SJSA1 (cell line): Measurements from ENCODE around the gene ITPR2. TPM values are rescaled to one million over a fixed set of nuclear protein-coding genes. Genes with fewer than 3 reads are reported as not detected.

Source experiments
- DNase-seq, 2 experiments: peaks; one replicate each; pipeline ENCODE4 v3.0.0-alpha.2; 2015 to 2020; ENCODE audit warnings: low spot score in 2 of 2, low read depth in 1 of 2
- H3K27ac ChIP-seq: fragments of 250-450 bp; sonication (Bioruptor Pico); 2 replicates; pipeline ENCODE4 v1.5.1; 2020; ENCODE audit warnings: mild to moderate bottlenecking, moderate library complexity
- H3K27me3 ChIP-seq: fragments of 250-450 bp; sonication (Bioruptor Pico); replicated peaks from 2 replicates; pipeline ENCODE4 v1.5.1; 2020; ENCODE audit warnings: mild to moderate bottlenecking, moderate library complexity
- H3K36me3 ChIP-seq: fragments of 250-450 bp; sonication (Bioruptor Pico); 2 replicates; pipeline ENCODE4 v1.5.1; 2020; ENCODE audit warnings: mild to moderate bottlenecking
- H3K4me1 ChIP-seq: fragments of 250-450 bp; sonication (Bioruptor Pico); replicated peaks from 2 replicates; pipeline ENCODE4 v1.6.1; 2021; ENCODE audit warnings: mild to moderate bottlenecking
- H3K4me3 ChIP-seq: fragments of 250-450 bp; sonication (Bioruptor Pico); 2 replicates; pipeline ENCODE4 v1.5.1; 2020; ENCODE audit warnings: mild to moderate bottlenecking
- H3K9me3 ChIP-seq: fragments of 250-450 bp; sonication (Bioruptor Pico); replicated peaks from 2 replicates; pipeline ENCODE4 v1.5.1; 2020; ENCODE audit warnings: mild to moderate bottlenecking
- total RNA-seq: library from RNA; depleted of rRNA; stranded (reverse); fragments of >200 nt; shearing (Covaris generic); gene quantifications from 2 replicates; pipeline ENCODE4 v1.2.3, GENCODE V29; 2014

Gene ITPR2
- total RNA-seq, 1 experiment from 2014 or later, result 82.3 TPM

GRCh38 chr12:26861690-26862089 is 28.7 kb upstream of the ITPR2 start:
- Histone ChIP-seq H3K27me3 (no peaks in the 10 kb centered on the region), H3K27ac (no peak overlapping the region), H3K4me1 (no peaks in the 10 kb centered on the region), H3K4me3 (no peak overlapping the region), H3K36me3 (no peaks in the 10 kb centered on the region), H3K9me3 (no peaks in the 10 kb centered on the region)
- DNase-seq, result no peak

- H3K27ac ChIP-seq, result no peak overlapping the region
- no peak for DNase-seq
- no peaks in the 10 kb centered on the region for H3K9me3 ChIP-seq
- no peaks in the 10 kb centered on the region for H3K36me3 ChIP-seq
- no peak overlapping the region for H3K4me3 ChIP-seq
- no peaks in the 10 kb centered on the region for H3K27me3 ChIP-seq
- H3K4me1 ChIP-seq, result no peaks in the 10 kb centered on the region
These were observed 24.6 kb upstream of the ITPR2 start for GRCh38 chr12:26857465-26858176.

DNA sequence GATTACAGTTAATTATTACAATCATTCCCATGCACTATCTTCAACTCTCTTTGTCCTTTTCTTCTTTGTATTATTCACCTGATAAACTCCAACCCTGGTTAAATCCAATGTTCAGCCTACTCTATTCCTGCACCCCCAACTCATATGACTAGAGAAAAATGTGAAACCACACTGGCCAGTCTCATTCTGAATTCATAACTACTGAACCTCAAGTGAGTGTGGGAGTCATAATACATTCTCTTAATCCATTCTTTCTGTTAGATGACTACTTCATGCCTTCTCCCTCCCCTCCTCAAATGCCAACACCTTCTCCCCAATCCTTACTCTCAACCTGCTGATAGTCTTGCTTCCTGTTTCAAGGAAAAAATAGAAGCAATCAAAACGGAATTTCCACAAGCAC is 22.3 kb upstream of the ITPR2 start:
- H3K9me3 ChIP-seq, result no peaks in the 10 kb centered on the region
- H3K27me3 ChIP-seq, result 0 out of 2 replicates have a peak, but pooled peaks cover 4% of the 10 kb centered on the region
- no peaks in the 10 kb centered on the region for H3K36me3 ChIP-seq
- H3K4me1 ChIP-seq, result no peaks in the 10 kb centered on the region
- no peak for DNase-seq
- H3K27ac ChIP-seq, result no peak overlapping the region
- H3K4me3 ChIP-seq, result no peak overlapping the region

GRCh38 chr12:26854031-26854390 is 21.0 kb upstream of the ITPR2 start:
- Histone ChIP-seq H3K36me3 (no peaks in the 10 kb centered on the region), H3K9me3 (no peaks in the 10 kb centered on the region), H3K27me3 (0 out of 2 replicates have a peak, but pooled peaks cover 4% of the 10 kb centered on the region), H3K4me3 (no peak overlapping the region), H3K27ac (no peak overlapping the region), H3K4me1 (no peaks in the 10 kb centered on the region)
- DNase-seq, result no peak

DNA sequence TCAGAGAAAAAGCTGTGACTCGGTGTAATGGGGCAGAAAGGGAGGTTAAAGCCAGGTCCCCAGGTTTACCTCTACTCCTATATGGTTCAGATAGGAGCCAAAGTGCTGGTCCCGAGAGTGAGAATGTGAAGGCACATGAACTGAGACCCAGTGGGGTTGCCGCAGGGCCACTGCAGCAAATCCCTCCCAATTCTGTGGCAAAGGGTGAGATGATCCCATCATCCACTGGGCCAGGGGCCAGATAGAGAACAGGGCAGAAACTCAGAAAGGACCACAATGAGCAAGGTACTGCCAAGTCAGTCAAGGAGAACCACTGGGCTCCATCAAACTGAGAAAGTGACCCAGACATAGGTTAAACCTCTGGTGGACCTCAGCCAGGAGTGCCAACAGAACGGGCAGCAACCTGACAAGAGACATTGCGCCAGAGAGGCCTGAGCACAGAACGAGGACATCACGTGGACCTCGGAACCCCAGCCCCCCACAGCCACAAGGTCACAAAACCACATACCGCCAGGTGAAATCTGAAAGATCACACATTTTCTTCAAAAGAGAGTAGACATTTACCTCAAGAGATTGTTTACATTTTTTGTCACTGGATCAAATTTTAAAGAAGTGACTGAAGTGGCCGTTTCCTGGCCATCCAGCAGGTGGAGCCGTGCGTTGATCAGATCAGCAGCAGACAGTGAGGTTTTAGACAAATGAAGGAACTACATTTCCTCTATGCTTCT is 20.5 kb upstream of the ITPR2 start:
- no peak overlapping the region for H3K27ac ChIP-seq
- DNase-seq, result peak in 1 of 2 experiments; percentile 35
- 0 out of 2 replicates have a peak, but pooled peaks cover 4% of the 10 kb centered on the region for H3K27me3 ChIP-seq
- no peak overlapping the region for H3K4me3 ChIP-seq
- no peaks in the 10 kb centered on the region for H3K4me1 ChIP-seq
- no peaks in the 10 kb centered on the region for H3K36me3 ChIP-seq
- H3K9me3 ChIP-seq, result no peaks in the 10 kb centered on the region

- no peak for DNase-seq
- Histone ChIP-seq H3K27ac (no peak overlapping the region), H3K4me1 (no peaks in the 10 kb centered on the region), H3K9me3 (no peaks in the 10 kb centered on the region), H3K27me3 (0 out of 2 replicates have a peak, but pooled peaks cover 4% of the 10 kb centered on the region), H3K4me3 (no peak overlapping the region), H3K36me3 (no peaks in the 10 kb centered on the region)
These were observed 18.2 kb upstream of the ITPR2 start for GRCh38 chr12:26851031-26851809.

- Histone ChIP-seq H3K4me1 (no peaks in the 10 kb centered on the region), H3K27me3 (0 out of 2 replicates have a peak, but pooled peaks cover 4% of the 10 kb centered on the region), H3K36me3 (no peaks in the 10 kb centered on the region), H3K27ac (no peak overlapping the region), H3K9me3 (no peaks in the 10 kb centered on the region), H3K4me3 (no peak overlapping the region)
- no peak for DNase-seq
These were observed 15.3 kb upstream of the ITPR2 start for GRCh38 chr12:26848156-26848825.

DNA sequence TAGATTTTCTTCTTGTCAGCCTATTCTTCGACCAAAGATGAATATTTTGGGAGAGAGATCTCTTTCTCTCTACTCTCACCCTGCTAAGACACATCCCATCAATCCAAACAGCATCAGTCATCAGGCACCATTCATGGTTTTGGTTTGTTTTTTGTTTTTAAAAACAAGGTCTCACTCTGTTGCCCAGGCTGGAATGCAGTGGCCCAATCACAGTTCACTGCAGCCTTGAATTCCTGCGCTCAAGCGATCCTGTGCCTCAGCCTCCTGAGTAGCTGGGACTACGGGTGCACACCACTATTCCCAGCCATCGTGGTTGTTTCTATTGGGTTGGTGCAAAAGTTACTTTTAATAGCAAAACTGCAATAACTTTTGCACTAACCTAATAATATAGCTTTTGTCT is 14.4 kb upstream of the ITPR2 start:
- Histone ChIP-seq H3K9me3 (no peaks in the 10 kb centered on the region), H3K36me3 (no peaks in the 10 kb centered on the region), H3K27ac (no peak overlapping the region), H3K27me3 (0 out of 2 replicates have a peak, but pooled peaks cover 4% of the 10 kb centered on the region), H3K4me1 (no peaks in the 10 kb centered on the region), H3K4me3 (no peak overlapping the region)
- no peak for DNase-seq

GRCh38 chr12:26846416-26846815 is 13.4 kb upstream of the ITPR2 start:
- no peaks in the 10 kb centered on the region for H3K4me1 ChIP-seq
- H3K27me3 ChIP-seq, result 0 out of 2 replicates have a peak, but pooled peaks cover 3% of the 10 kb centered on the region
- no peaks in the 10 kb centered on the region for H3K9me3 ChIP-seq
- DNase-seq, result no peak
- H3K27ac ChIP-seq, result no peak overlapping the region
- no peaks in the 10 kb centered on the region for H3K36me3 ChIP-seq
- H3K4me3 ChIP-seq, result no peak overlapping the region

GRCh38 chr12:26845984-26846383 is 13.0 kb upstream of the ITPR2 start:
- H3K9me3 ChIP-seq, result no peaks in the 10 kb centered on the region
- no peaks in the 10 kb centered on the region for H3K36me3 ChIP-seq
- H3K27ac ChIP-seq, result no peak overlapping the region
- no peak for DNase-seq
- H3K4me1 ChIP-seq, result no peaks in the 10 kb centered on the region
- no peaks in the 10 kb centered on the region for H3K27me3 ChIP-seq
- H3K4me3 ChIP-seq, result no peak overlapping the region

- no peaks in the 10 kb centered on the region for H3K4me1 ChIP-seq
- H3K9me3 ChIP-seq, result no peaks in the 10 kb centered on the region
- no peak overlapping the region for H3K4me3 ChIP-seq
- H3K27ac ChIP-seq, result no peak overlapping the region
- peak; percentile 36 to 58 for DNase-seq
- H3K27me3 ChIP-seq, result no peaks in the 10 kb centered on the region
- no peaks in the 10 kb centered on the region for H3K36me3 ChIP-seq
These were observed 12.2 kb upstream of the ITPR2 start for GRCh38 chr12:26845057-26845666.

GRCh38 chr12:26843311-26843710 is 10.3 kb upstream of the ITPR2 start:
- Histone ChIP-seq H3K4me1 (no peaks in the 10 kb centered on the region), H3K4me3 (no peak overlapping the region), H3K9me3 (no peaks in the 10 kb centered on the region), H3K27me3 (no peaks in the 10 kb centered on the region), H3K36me3 (no peaks in the 10 kb centered on the region), H3K27ac (no peak overlapping the region)
- DNase-seq, result no peak

DNA sequence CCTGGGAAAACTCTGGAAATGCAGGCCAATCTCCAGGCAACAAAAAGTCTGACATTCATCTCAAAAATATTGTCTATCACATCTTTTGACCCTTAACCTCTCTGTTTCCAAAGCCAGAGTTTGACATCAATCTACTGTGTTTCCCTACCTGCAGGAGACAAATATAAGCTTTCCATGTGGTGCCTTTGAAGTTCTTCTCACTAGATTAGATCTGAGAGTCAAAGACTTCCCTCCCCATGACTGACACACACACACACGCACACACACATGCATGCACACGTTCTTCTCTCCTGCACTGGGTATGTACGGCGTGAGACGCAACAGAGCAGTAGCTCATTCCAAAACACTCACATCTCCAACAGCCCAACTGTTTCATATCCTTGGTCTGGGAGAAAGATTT is 8.1 kb upstream of the ITPR2 start:
- Histone ChIP-seq H3K36me3 (no peaks in the 10 kb centered on the region), H3K4me1 (no peaks in the 10 kb centered on the region), H3K9me3 (no peaks in the 10 kb centered on the region), H3K27ac (no peak overlapping the region), H3K4me3 (no peak overlapping the region), H3K27me3 (no peaks in the 10 kb centered on the region)
- DNase-seq, result no peak
